Measurements from ENCODE around the gene EEFSEC.

GRCh38 chr3:128362026-128362965, 209.0 kb downstream of the EEFSEC start:
- TF ChIP-seq POLR2AphosphoS5 (IDR thresholded peaks at IDR 0.05; ENCODE audit: insufficient read depth in 1 of 2, low read depth in 1 of 2) (no peak), POLR2A (IDR thresholded peaks at IDR 0.05) (no peak)
